Ishikawa (cell line): ENCODE data around the gene CLGN.

Source experiments
- CREB1 ChIP-seq: IDR thresholded peaks from 2 replicates; pipeline ENCODE4 v1.6.1; 2012; ENCODE audit warnings: low read depth
- EGR1 ChIP-seq: IDR thresholded peaks from 2 replicates; pipeline ENCODE4 v1.6.1; 2012
- ZBTB7A ChIP-seq: IDR thresholded peaks from 2 replicates; pipeline ENCODE4 v1.6.1; 2012; ENCODE audit warnings: low read depth

DNA sequence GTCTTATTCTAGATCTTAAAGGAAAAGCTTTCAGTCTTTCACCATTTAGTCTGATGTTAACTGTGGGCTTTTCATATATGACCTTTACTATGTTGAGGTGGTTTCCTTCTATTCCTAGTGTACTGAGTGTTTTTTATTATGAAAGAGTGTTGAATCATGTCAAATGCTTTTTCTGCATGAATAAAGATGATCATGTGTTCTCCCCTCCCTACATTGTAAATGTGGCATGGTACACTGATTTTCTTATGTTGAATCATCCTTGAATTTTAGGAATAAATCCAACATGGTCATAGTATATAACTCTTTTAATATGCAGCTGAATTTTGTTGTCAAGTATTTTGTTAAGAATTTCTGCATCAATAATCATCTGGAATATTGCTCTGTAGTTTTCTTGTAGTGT is 4.3 kb downstream of the CLGN start:
- TF ChIP-seq EGR1 (no peak), CREB1 (no peak), ZBTB7A (no peak)
